PC-9 (cell line): ENCODE measurements around the gene SYTL2. TPM values are rescaled to one million over a fixed set of nuclear protein-coding genes. Genes with fewer than 3 reads are reported as not detected.

Source experiments
- BruUV-seq: library from RNA; stranded (reverse); fragments of 400-500 nt; replicated peaks from 2 replicates; lab custom pipeline; 2021; lab: Mats Ljungman, UMichigan
- CTCF ChIA-PET: fragments of 300-600 bp; sonication (Branson Sonifier 250); formaldehyde crosslinking; loops from one replicate; lab custom pipeline; 2022; ENCODE audit warnings: antibody characterized with exemption; lab: Charles Lee
- POLR2A ChIA-PET: fragments of 300-600 bp; sonication (Branson Sonifier 250); formaldehyde crosslinking; loops from one replicate; lab custom pipeline; 2022; ENCODE audit warnings: antibody characterized with exemption; ENCODE audit not compliant: unreplicated experiment; lab: Charles Lee
- DNase-seq, 2 experiments: peaks; one replicate each; pipeline versions ENCODE4 v3.0.0 to v3.0.0-alpha.2; 2015 to 2022; ENCODE audit warnings: mixed read lengths in 1 of 2
- H2AFZ ChIP-seq: fragments of 200-600 bp; sonication (generic); 2 replicates; pipeline ENCODE4 v1.8.1; 2017; ENCODE audit warnings: antibody characterized with exemption
- H3F3A ChIP-seq: fragments of 200-600 bp; sonication (generic); 2 replicates; pipeline ENCODE4 v1.8.1; 2017; ENCODE audit warnings: antibody characterized with exemption, mild to moderate bottlenecking, low read depth; ENCODE audit not compliant: insufficient read depth
- H3K27ac ChIP-seq: fragments of 200-600 bp; sonication (generic); 2 replicates; pipeline ENCODE4 v1.6.1; 2016; ENCODE audit warnings: mixed run types
- H3K27me3 ChIP-seq: fragments of 200-600 bp; sonication (generic); 2 replicates; pipeline ENCODE4 v1.6.1; 2016; ENCODE audit warnings: low read depth, mixed run types; ENCODE audit not compliant: insufficient read depth
- H3K36me3 ChIP-seq: fragments of 200-600 bp; sonication (generic); 2 replicates; pipeline ENCODE4 v1.6.1; 2016; ENCODE audit warnings: low read depth, mixed run types
- H3K4me1 ChIP-seq: fragments of 200-600 bp; sonication (generic); replicated peaks from 2 replicates; pipeline ENCODE4 v1.6.1; 2016; ENCODE audit warnings: mixed run types; ENCODE audit not compliant: insufficient read depth
- H3K4me2 ChIP-seq: fragments of 200-600 bp; sonication (generic); 2 replicates; pipeline ENCODE4 v1.6.1; 2017; ENCODE audit warnings: mixed run types
- H3K4me3 ChIP-seq: fragments of 200-600 bp; sonication (generic); 2 replicates; pipeline ENCODE4 v1.6.1; 2016; ENCODE audit warnings: mixed run types
- H3K79me2 ChIP-seq: fragments of 200-600 bp; sonication (generic); 2 replicates; pipeline ENCODE4 v1.6.1; 2017; ENCODE audit warnings: low read depth, mixed run types
- H3K9me2 ChIP-seq: fragments of 200-600 bp; sonication (generic); 2 replicates; pipeline ENCODE4 v1.8.1; 2017; ENCODE audit warnings: mild to moderate bottlenecking; ENCODE audit not compliant: insufficient read depth
- H3K9me3 ChIP-seq: fragments of 200-600 bp; sonication (generic); 2 replicates; pipeline ENCODE4 v1.8.1; 2016; ENCODE audit warnings: low read depth; ENCODE audit not compliant: insufficient read depth
- H4K20me1 ChIP-seq: fragments of 200-600 bp; sonication (generic); 2 replicates; pipeline ENCODE4 v1.8.1; 2017; ENCODE audit not compliant: insufficient read depth
- CTCF ChIP-seq: fragments of 200-600 bp; sonication (generic); conservative IDR thresholded peaks from 2 replicates; pipeline ENCODE4 v1.6.1; 2017; ENCODE audit warnings: mixed run types, antibody characterized with exemption, mild to moderate bottlenecking, moderate library complexity
- EZH2 ChIP-seq: fragments of 200-600 bp; sonication (generic); IDR thresholded peaks from 2 replicates; pipeline ENCODE4 v1.8.0; 2017; ENCODE audit warnings: antibody characterized with exemption, low read depth
- intact Hi-C: fragments of 100-400 bp; cut with micrococcal nuclease; formaldehyde crosslinking; loops from one replicate; pipeline ENCODE4 v1.10.0; 2022; ENCODE audit not compliant: unreplicated experiment
- total RNA-seq: library from RNA; stranded (reverse); gene quantifications from 2 replicates; pipeline ENCODE4 v1.2.3, GENCODE V29; 2021

The SYTL2 gene
- total RNA-seq, 1 experiment from 2014 or later, result 13.3 TPM

GRCh38 chr11:85685820-85686459, 125.0 kb downstream of the SYTL2 start, which contains the start of gene CCDC89:
TSS of gene CCDC89 (minus strand) at chr11:85686195. CDS start at chr11:85686130, 65 bp downstream.
- no peak within 1 kb of the TSS for H3K4me2 ChIP-seq
- no TSS peak for BruUV-seq
- ChIA-PET POLR2A (no interaction called here), CTCF (no interaction called here)
- no peaks in the 10 kb centered on the region for H3K9me2 ChIP-seq
- no peaks in the 10 kb centered on the region for H3K9me3 ChIP-seq
- no peak for DNase-seq
- peaks cover 8% of the 10 kb centered on the region; the same call in 1 of the 2 replicates for H3K4me1 ChIP-seq
- H3K36me3 ChIP-seq, result no peaks in the 10 kb centered on the region
- no peak within 1 kb of the TSS for H3K4me3 ChIP-seq
- H3F3A ChIP-seq, result no peaks in the 10 kb centered on the region
- no peaks in the 10 kb centered on the region for H3K27me3 ChIP-seq
- TF ChIP-seq CTCF (no peak), EZH2 (no peak)
- no peak within 1 kb of the TSS for H2AFZ ChIP-seq
- H3K27ac ChIP-seq, result no peak within 1 kb of the TSS
- H4K20me1 ChIP-seq, result no peaks in the 10 kb centered on the region
- intact Hi-C loops, result no loop called here
- H3K79me2 ChIP-seq, result no peaks in the 10 kb centered on the region

- intact Hi-C loops, result no loop called here
- no peak overlapping the region for H3K4me2 ChIP-seq
- H4K20me1 ChIP-seq, result no peaks in the 10 kb centered on the region
- no peaks in the 10 kb centered on the region for H3K27me3 ChIP-seq
- TF ChIP-seq EZH2 (no peak), CTCF (no peak)
- POLR2A ChIA-PET, result no interaction called here
- H3K9me2 ChIP-seq, result no peaks in the 10 kb centered on the region
- no peak overlapping the region for H2AFZ ChIP-seq
- H3K4me3 ChIP-seq, result no peak overlapping the region
- no peak overlapping the region for H3K27ac ChIP-seq
- H3F3A ChIP-seq, result no peaks in the 10 kb centered on the region
- CTCF ChIA-PET, result no interaction called here
- no peaks in the 10 kb centered on the region for H3K79me2 ChIP-seq
- BruUV-seq, result no TSS peak
- no peaks in the 10 kb centered on the region for H3K9me3 ChIP-seq
- H3K4me1 ChIP-seq, result peaks cover 8% of the 10 kb centered on the region; the same call in 1 of the 2 replicates
- H3K36me3 ChIP-seq, result no peaks in the 10 kb centered on the region
- DNase-seq, result no peak
Observed at GRCh38 chr11:85685125-85685819, 125.7 kb downstream of the SYTL2 start.

- Histone ChIP-seq H3K4me1 (no peaks in the 10 kb centered on the region), H3K4me3 (no peak overlapping the region), H3K9me2 (no peaks in the 10 kb centered on the region; the same call in 1 of the 2 replicates), H4K20me1 (no peaks in the 10 kb centered on the region), H3K27ac (no peak overlapping the region), H2AFZ (no peak overlapping the region), H3F3A (no peaks in the 10 kb centered on the region), H3K36me3 (no peaks in the 10 kb centered on the region), H3K79me2 (no peaks in the 10 kb centered on the region), H3K27me3 (no peaks in the 10 kb centered on the region), H3K4me2 (no peak overlapping the region), H3K9me3 (no peaks in the 10 kb centered on the region)
- TF ChIP-seq CTCF (no peak), EZH2 (no peak)
- DNase-seq, result no peak
- no TSS peak for BruUV-seq
- CTCF ChIA-PET, result no interaction called here
- POLR2A ChIA-PET, result no interaction called here
- intact Hi-C loops, result no loop called here
Observed at GRCh38 chr11:85682330-85683305, 128.3 kb downstream of the SYTL2 start.
